Ovary (tissue), 3 donors: ENCODE measurements around the gene LTBR.

Source experiments
- EP300 ChIP-seq: sonication (generic); formaldehyde crosslinking; IDR thresholded peaks from one replicate; pipeline ENCODE4 v1.6.1; 2017; ENCODE audit warnings: antibody characterized with exemption
- TF ChIP-seq, protein P1 (sequence below), 3 donors: fragments of 450-650 bp in 2 of 3; fragments of 200-600 bp in 1 of 3; IDR thresholded peaks; one replicate each; pipeline versions ENCODE4 v1.5.1 to v1.8.0; 2016 to 2022; ENCODE audit warnings: antibody characterized with exemption in 3 of 3, mild to moderate bottlenecking in 1 of 3
- donor health status: DM: no; HTN: no; CAD: no.

- TF ChIP-seq EP300, result no peak
- TF ChIP-seq, protein P1, sequence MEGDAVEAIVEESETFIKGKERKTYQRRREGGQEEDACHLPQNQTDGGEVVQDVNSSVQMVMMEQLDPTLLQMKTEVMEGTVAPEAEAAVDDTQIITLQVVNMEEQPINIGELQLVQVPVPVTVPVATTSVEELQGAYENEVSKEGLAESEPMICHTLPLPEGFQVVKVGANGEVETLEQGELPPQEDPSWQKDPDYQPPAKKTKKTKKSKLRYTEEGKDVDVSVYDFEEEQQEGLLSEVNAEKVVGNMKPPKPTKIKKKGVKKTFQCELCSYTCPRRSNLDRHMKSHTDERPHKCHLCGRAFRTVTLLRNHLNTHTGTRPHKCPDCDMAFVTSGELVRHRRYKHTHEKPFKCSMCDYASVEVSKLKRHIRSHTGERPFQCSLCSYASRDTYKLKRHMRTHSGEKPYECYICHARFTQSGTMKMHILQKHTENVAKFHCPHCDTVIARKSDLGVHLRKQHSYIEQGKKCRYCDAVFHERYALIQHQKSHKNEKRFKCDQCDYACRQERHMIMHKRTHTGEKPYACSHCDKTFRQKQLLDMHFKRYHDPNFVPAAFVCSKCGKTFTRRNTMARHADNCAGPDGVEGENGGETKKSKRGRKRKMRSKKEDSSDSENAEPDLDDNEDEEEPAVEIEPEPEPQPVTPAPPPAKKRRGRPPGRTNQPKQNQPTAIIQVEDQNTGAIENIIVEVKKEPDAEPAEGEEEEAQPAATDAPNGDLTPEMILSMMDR (IDR thresholded peaks at IDR 0.05), result no peak
Measured at GRCh38 chr12:6390084-6390799, 6.3 kb downstream of the LTBR start.
